SU-DHL-6 (cell line): Measurements from ENCODE around the gene EVI5.

Source experiments
- CTCF ChIP-seq: fragments of 200-600 bp; sonication (generic); IDR thresholded peaks from one replicate; pipeline ENCODE4 v1.5.1; 2017; ENCODE audit warnings: antibody characterized with exemption, mild to moderate bottlenecking, low read length, moderate library complexity; ENCODE audit not compliant: insufficient read depth, poor library complexity, severe bottlenecking
- EZH2phosphoT487 ChIP-seq: fragments of 200-600 bp; sonication (generic), shearing (Covaris generic); conservative IDR thresholded peaks from 2 replicates; pipeline ENCODE4 v1.6.1; 2018; ENCODE audit warnings: mild to moderate bottlenecking, antibody characterized with exemption, low read length, moderate library complexity, mixed read lengths

GRCh38 chr1:92464588-92465255 is 320.2 kb downstream of the EVI5 start:
- TF ChIP-seq CTCF (no peak), EZH2phosphoT487 (no peak)
